Hepatocyte (in vitro differentiated cells): Measurements from ENCODE around the gene MACROD2.

Experiments used
- CTCF ChIP-seq: fragments of 200-600 bp; sonication (generic); IDR thresholded peaks from 2 replicates; pipeline ENCODE4 v1.5.1; 2016; ENCODE audit warnings: antibody characterized with exemption, mild to moderate bottlenecking; ENCODE audit not compliant: poor library complexity
- EZH2 ChIP-seq: fragments of 200-600 bp; sonication (generic); IDR thresholded peaks from 2 replicates; pipeline ENCODE4 v1.6.1; 2016; ENCODE audit warnings: antibody characterized with exemption, mild to moderate bottlenecking, borderline replicate concordance
- EZH2phosphoT487 ChIP-seq: fragments of 200-600 bp; sonication (generic); IDR thresholded peaks from one replicate; pipeline ENCODE4 v1.6.1; 2018; ENCODE audit warnings: antibody characterized with exemption, mild to moderate bottlenecking, low read depth, moderate library complexity; ENCODE audit not compliant: unreplicated experiment, severe bottlenecking

DNA sequence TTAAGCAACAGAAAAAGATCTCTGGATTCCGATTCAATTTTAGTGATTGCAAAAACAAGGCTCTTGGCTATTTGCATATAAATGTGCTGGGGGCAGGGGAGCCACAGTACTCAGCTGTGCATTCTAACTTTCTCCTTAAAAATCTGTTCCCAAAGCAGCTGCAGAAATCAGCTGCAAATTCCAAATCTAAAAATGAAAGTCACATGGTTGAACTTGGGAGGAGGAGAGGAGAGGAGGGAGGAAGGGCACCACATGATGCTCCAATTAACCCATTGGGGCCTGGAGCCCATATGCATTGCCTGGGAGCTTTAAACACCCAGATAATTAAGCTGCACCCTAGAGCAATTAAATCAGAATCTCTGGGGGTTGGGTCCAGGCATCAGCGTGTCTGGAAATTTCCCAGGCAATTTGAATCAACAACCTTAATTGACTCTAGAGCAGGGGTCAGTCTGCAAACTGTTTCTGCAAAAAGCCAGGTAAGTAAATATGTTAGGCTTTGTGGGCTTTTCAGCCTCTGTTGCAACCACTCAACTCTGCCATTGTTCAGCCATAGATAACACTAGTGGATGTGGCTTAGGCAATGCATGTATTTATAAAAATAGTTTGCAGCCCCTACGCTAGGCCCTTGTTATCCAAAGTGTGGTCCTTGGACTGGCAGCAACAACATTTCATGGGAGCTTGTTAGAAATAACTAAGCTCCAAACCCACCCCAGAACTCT lies 2069.8 kb downstream of the MACROD2 start:
- TF ChIP-seq CTCF: no peak
- no peak for TF ChIP-seq EZH2
- TF ChIP-seq EZH2phosphoT487: no peak
